ENCODE measurements around the gene REXO4. TPM values are rescaled to one million over a fixed set of nuclear protein-coding genes. Genes with fewer than 3 reads are reported as not detected.
A peak's percentile ranks its signal among the peaks of the same experiment; 100 is the strongest.

The REXO4 gene
- total and polyA plus RNA-seq, 4 experiments from 2014 or later: 10.7 to 39.0 (median 32.0) TPM

GRCh38 chr9:133366435-133366834, 51.4 kb downstream of the REXO4 start:
- no peaks in the 10 kb centered on the region for H3K9me3 Mint-ChIP-seq
- Histone ChIP-seq H3K4me1 (ENCODE audit: insufficient read depth, low read length) (peaks cover 51% of the 10 kb centered on the region), H3K4me3 (ENCODE audit: low read length in 2 of 2) (no peak overlapping the region), H3K27me3 (ENCODE audit: insufficient read depth, low read length) (no peaks in the 10 kb centered on the region), H3K9me3 (ENCODE audit: control insufficient read depth in 1 of 2, low read length in 2 of 2) (no peaks in the 10 kb centered on the region), H3K36me3 (ENCODE audit: insufficient read depth, low read length) (peaks cover 75% of the 10 kb centered on the region), H3K27ac (ENCODE audit: low read depth, low read length) (no peak overlapping the region)
- CTCF ChIA-PET (ENCODE audit: partially characterized antibody): interaction anchor here (0.6 to 2.9 kb wide), 4 partner anchors 9 to 180 kb away, joined by 3 to 12 read pairs (median 6); no protein-coding TSS in a partner anchor
- peaks cover 36 to 67% of the 10 kb centered on the region in 2 donors for H3K36me3 Mint-ChIP-seq
- H3K4me3 Mint-ChIP-seq: no peak overlapping the region
- no peak for DNase-seq
- POLR2A ChIA-PET (ENCODE audit: partially characterized antibody): interaction anchor here (1.3 to 18.7 kb wide), 2 partner anchors 10 to 14 kb away, joined by 3 to 437 read pairs; partner anchors contain the start of genes MED22, RPL7A, STKLD1 and SURF1
- intact Hi-C loops (cut with micrococcal nuclease): no loop called here
- peak overlapping the region in 1 of 7 donors; percentile 24 for H3K27ac Mint-ChIP-seq
- no peaks in the 10 kb centered on the region for H3K27me3 Mint-ChIP-seq
- peaks cover 35 to 58% (median 39%) of the 10 kb centered on the region in 4 donors for H3K4me1 Mint-ChIP-seq

- Histone ChIP-seq H3K27me3 (ENCODE audit: insufficient read depth, low read length) (no peaks in the 10 kb centered on the region), H3K27ac (ENCODE audit: low read depth, low read length) (no peak overlapping the region), H3K9me3 (ENCODE audit: control insufficient read depth in 1 of 2, low read length in 2 of 2) (no peaks in the 10 kb centered on the region), H3K36me3 (ENCODE audit: insufficient read depth, low read length) (peaks cover 80% of the 10 kb centered on the region), H3K4me1 (ENCODE audit: insufficient read depth, low read length) (peaks cover 27% of the 10 kb centered on the region), H3K4me3 (ENCODE audit: low read length in 2 of 2) (no peak overlapping the region)
- peaks cover 14 to 37% (median 21%) of the 10 kb centered on the region in 4 donors for H3K4me1 Mint-ChIP-seq
- ChIA-PET CTCF (ENCODE audit: partially characterized antibody) (interaction anchor here (0.9 to 1.5 kb wide), 2 partner anchors 9 to 42 kb away, joined by 3 read pairs; no protein-coding TSS in a partner anchor), POLR2A (ENCODE audit: partially characterized antibody) (interaction anchor here (1.1 to 18.7 kb wide), 4 partner anchors 9 to 12 kb away, joined by 3 to 437 read pairs (median 10); partner anchors contain the start of genes MED22, RPL7A, SURF1 and SURF2)
- peaks cover 0 to 2% (median 0%) of the 10 kb centered on the region in 8 donors for H3K9me3 Mint-ChIP-seq
- no peaks in the 10 kb centered on the region for H3K27me3 Mint-ChIP-seq
- DNase-seq: no peak
- H3K36me3 Mint-ChIP-seq: peaks cover 33 to 67% of the 10 kb centered on the region in 2 donors
- peak overlapping the region in 3 of 7 donors; percentile 35 to 76 (median 62) for H3K27ac Mint-ChIP-seq
- H3K4me3 Mint-ChIP-seq: no peak overlapping the region
- intact Hi-C loops (cut with micrococcal nuclease): no loop called here
Observed at GRCh38 chr9:133362359-133363044, 55.3 kb downstream of the REXO4 start.

- Histone ChIP-seq H3K9me3 (ENCODE audit: control insufficient read depth in 1 of 2, low read length in 2 of 2) (no peaks in the 10 kb centered on the region), H3K27ac (ENCODE audit: low read depth, low read length) (no peak overlapping the region), H3K27me3 (ENCODE audit: insufficient read depth, low read length) (no peaks in the 10 kb centered on the region), H3K4me1 (ENCODE audit: insufficient read depth, low read length) (peaks cover 26% of the 10 kb centered on the region), H3K36me3 (ENCODE audit: insufficient read depth, low read length) (peaks cover 71% of the 10 kb centered on the region), H3K4me3 (ENCODE audit: low read length in 2 of 2) (no peak overlapping the region)
- H3K36me3 Mint-ChIP-seq: peaks cover 30 to 67% of the 10 kb centered on the region in 2 donors
- peaks cover 18 to 36% (median 25%) of the 10 kb centered on the region in 4 donors for H3K4me1 Mint-ChIP-seq
- POLR2A ChIA-PET (ENCODE audit: partially characterized antibody): interaction anchor here (1.4 to 18.7 kb wide), 4 partner anchors 9 to 12 kb away, joined by 4 to 437 read pairs (median 226); partner anchors contain the start of genes MED22, RPL7A, STKLD1 and SURF1
- CTCF ChIA-PET (ENCODE audit: partially characterized antibody): interaction anchor here (3.7 kb wide), 1 partner anchor 10 kb away, joined by 20 read pairs; no protein-coding TSS in a partner anchor
- no peaks in the 10 kb centered on the region for H3K27me3 Mint-ChIP-seq
- H3K4me3 Mint-ChIP-seq: no peak overlapping the region
- intact Hi-C loops (cut with micrococcal nuclease): no loop called here
- H3K9me3 Mint-ChIP-seq: peaks cover 0 to 2% (median 0%) of the 10 kb centered on the region in 8 donors
- DNase-seq: peak in 1 of 5 donors; percentile 13
- H3K27ac Mint-ChIP-seq: peak overlapping the region in 4 of 7 donors; percentile 30 to 76 (median 54)
Observed at GRCh38 chr9:133361507-133362092, 56.2 kb downstream of the REXO4 start.

- peaks cover 62% of the 10 kb centered on the region for H3K36me3 ChIP-seq (ENCODE audit: insufficient read depth, low read length)
- no peaks in the 10 kb centered on the region for H3K27me3 ChIP-seq (ENCODE audit: insufficient read depth, low read length)
- DNase-seq: peak in 1 of 5 donors; percentile 33
- H3K4me1 Mint-ChIP-seq: peaks cover 16 to 35% (median 24%) of the 10 kb centered on the region in 4 donors
- intact Hi-C loops (cut with micrococcal nuclease): no loop called here
- H3K27me3 Mint-ChIP-seq: no peaks in the 10 kb centered on the region
- no peak overlapping the region for H3K27ac ChIP-seq (ENCODE audit: low read depth, low read length)
- H3K4me3 ChIP-seq (ENCODE audit: low read length in 2 of 2): no peak overlapping the region
- peaks cover 25 to 62% of the 10 kb centered on the region in 2 donors for H3K36me3 Mint-ChIP-seq
- ChIA-PET CTCF (ENCODE audit: partially characterized antibody) (interaction anchor here (1.1 to 3.7 kb wide), 2 partner anchors 10 to 46 kb away, joined by 4 to 20 read pairs; no protein-coding TSS in a partner anchor), POLR2A (ENCODE audit: partially characterized antibody) (interaction anchor here (2.4 to 18.1 kb wide), 2 partner anchors 10 to 13 kb away, joined by 7 to 437 read pairs; partner anchors contain the start of genes MED22, RPL7A, STKLD1 and SURF4)
- peaks cover 24% of the 10 kb centered on the region for H3K4me1 ChIP-seq (ENCODE audit: insufficient read depth, low read length)
- peak overlapping the region in 6 of 7 donors; percentile 55 to 90 (median 63) for H3K27ac Mint-ChIP-seq
- H3K9me3 ChIP-seq (ENCODE audit: control insufficient read depth in 1 of 2, low read length in 2 of 2): no peaks in the 10 kb centered on the region
- H3K9me3 Mint-ChIP-seq: peaks cover 0 to 2% (median 0%) of the 10 kb centered on the region in 8 donors
- peak overlapping the region in 1 of 8 donors; percentile 15 for H3K4me3 Mint-ChIP-seq
Observed at GRCh38 chr9:133360400-133361393, 57.1 kb downstream of the REXO4 start.

- peaks cover 51% of the 10 kb centered on the region for H3K36me3 ChIP-seq (ENCODE audit: insufficient read depth, low read length)
- H3K36me3 Mint-ChIP-seq: peaks cover 17 to 51% of the 10 kb centered on the region in 2 donors
- H3K9me3 ChIP-seq (ENCODE audit: control insufficient read depth in 1 of 2, low read length in 2 of 2): no peaks in the 10 kb centered on the region
- peak in 1 of 5 donors; percentile 39 for DNase-seq
- H3K27me3 ChIP-seq (ENCODE audit: insufficient read depth, low read length): no peaks in the 10 kb centered on the region
- peaks cover 16 to 41% (median 30%) of the 10 kb centered on the region in 4 donors for H3K4me1 Mint-ChIP-seq
- intact Hi-C loops (cut with micrococcal nuclease): loop anchor here (5.0 kb wide), 1 partner anchor 118 kb away; the partner anchor contains the start of gene SLC2A6
- H3K9me3 Mint-ChIP-seq: peaks cover 0 to 2% (median 0%) of the 10 kb centered on the region in 8 donors
- CTCF ChIA-PET (ENCODE audit: partially characterized antibody): interaction anchor here (1.1 to 3.7 kb wide), 2 partner anchors 12 to 47 kb away, joined by 4 to 20 read pairs; no protein-coding TSS in a partner anchor
- H3K4me3 ChIP-seq (ENCODE audit: low read length in 2 of 2): no peak overlapping the region
- H3K27me3 Mint-ChIP-seq: no peaks in the 10 kb centered on the region
- H3K27ac Mint-ChIP-seq: peak overlapping the region in 6 of 7 donors; percentile 23 to 85 (median 54)
- POLR2A ChIA-PET (ENCODE audit: partially characterized antibody): interaction anchor here (1.3 to 18.1 kb wide), 3 partner anchors 11 to 329 kb away, joined by 3 to 437 read pairs (median 7); partner anchors contain the start of genes GTF3C5, MED22, RPL7A and STKLD1
- peaks cover 33% of the 10 kb centered on the region for H3K4me1 ChIP-seq (ENCODE audit: insufficient read depth, low read length)
- peak overlapping the region in 3 of 8 donors; percentile 59 to 81 (median 59) for H3K4me3 Mint-ChIP-seq
- H3K27ac ChIP-seq (ENCODE audit: low read depth, low read length): no peak overlapping the region
Observed at GRCh38 chr9:133359399-133360175, 58.2 kb downstream of the REXO4 start.
